K562 (cell line): ENCODE data around the gene TAF8. TPM values are rescaled to one million over a fixed set of nuclear protein-coding genes. Genes with fewer than 3 reads are reported as not detected.

ENCODE experiments used
- HNRNPH1 ChIP-seq: fragments of 200-400 bp; formaldehyde crosslinking; optimal IDR thresholded peaks from 2 replicates; pipeline ENCODE3; 2017; ENCODE audit warnings: low read depth, mild to moderate bottlenecking, low read length, moderate library complexity
- LEF1 ChIP-seq: fragments of 450-650 bp; IDR thresholded peaks from 2 replicates; pipeline ENCODE4 v1.6.1; 2016; ENCODE audit warnings: mild to moderate bottlenecking
- MED1 ChIP-seq: sonication (generic); formaldehyde crosslinking; IDR thresholded peaks from 2 replicates; pipeline ENCODE4 v1.8.1; 2023; ENCODE audit warnings: missing genetic modification reagents, borderline replicate concordance
- NR4A1 ChIP-seq, 2 experiments: fragments of 250-450 bp in 1 of 2; fragments of 450-650 bp in 1 of 2; sonication (Bioruptor Pico) in 1 of 2; IDR thresholded peaks; 2 replicates each; pipeline versions ENCODE4 v1.4.0 to v1.6.1; 2016 to 2020; ENCODE audit warnings: mild to moderate bottlenecking in 2 of 2, missing compliant biosample characterization in 1 of 2, missing genetic modification characterization in 1 of 2, moderate library complexity in 1 of 2
- PHF8 ChIP-seq: fragments of 200-600 bp; sonication (generic); IDR thresholded peaks from 2 replicates; pipeline ENCODE4 v1.6.1; 2012; ENCODE audit warnings: mixed run types, mild to moderate bottlenecking, inconsistent platforms, low read length, moderate library complexity, borderline replicate concordance
- POLR2AphosphoS5 ChIP-seq: IDR thresholded peaks from 2 replicates; pipeline ENCODE4 v1.6.1; 2011; ENCODE audit warnings: mild to moderate bottlenecking, low read depth, low read length, moderate library complexity; ENCODE audit not compliant: control insufficient read depth, insufficient read depth
- SMAD1 ChIP-seq: fragments of 150-350 bp; IDR thresholded peaks from 2 replicates; pipeline ENCODE4 v1.6.1; 2014; ENCODE audit warnings: low read length, low read depth; ENCODE audit not compliant: partially characterized antibody
- XRCC3 ChIP-seq: fragments of 450-650 bp; IDR thresholded peaks from 2 replicates; pipeline ENCODE4 v1.6.1; 2017; ENCODE audit warnings: mild to moderate bottlenecking, moderate library complexity
- ZKSCAN1 ChIP-seq: fragments of 150-350 bp; IDR thresholded peaks from 2 replicates; pipeline ENCODE4 v1.6.1; 2016; ENCODE audit warnings: low read depth, low read length
- ZNF134 ChIP-seq: fragments of 250-450 bp; sonication (Bioruptor Pico); conservative IDR thresholded peaks from 2 replicates; pipeline ENCODE4 v1.4.0; 2020
- ZNF384 ChIP-seq: IDR thresholded peaks from 2 replicates; pipeline ENCODE4 v1.6.1; 2012; ENCODE audit warnings: low read depth, low read length, improper control_type of control experiment
- polyA plus RNA-seq, 8 experiments: library from polyadenylated mRNA; depleted of rRNA in 4 of 8; stranded (reverse) in 5 of 8; unstranded in 3 of 8; fragments of >200 nt; fragmentation: Nextera tagmentation in 2 of 8; fragmentation: Illumina TruSeq in 1 of 8; extraction: Ambion mirVana in 2 of 8; extraction: Trizol in 1 of 8; gene quantifications; 2 replicates each; pipeline versions ENCODE4 v1.2.1 to v1.2.3, GENCODE V29; 2011 to 2014; ENCODE audit warnings: inconsistent platforms in 1 of 8, missing spikeins in 1 of 8
- total RNA-seq, 7 experiments: library from RNA; depleted of rRNA in 6 of 7; stranded (reverse); fragments of >200 nt in 6 of 7; fragmentation: Illumina TruSeq in 2 of 7; extraction: Trizol in 2 of 7; gene quantifications; 2 replicates each; pipeline versions ENCODE4 v1.2.1 to v1.2.3, GENCODE V29; 2011 to 2021; ENCODE audit warnings: low replicate concordance in 1 of 7
- TF ChIP-seq, protein P1 (sequence below), 2 experiments: fragments of 250-450 bp in 1 of 2; fragments of 450-650 bp in 1 of 2; sonication (Bioruptor Pico) in 1 of 2; IDR thresholded peaks; 2 replicates each; pipeline versions ENCODE4 v1.6.1 to v1.8.0; 2016 to 2021; ENCODE audit warnings: mild to moderate bottlenecking in 2 of 2, moderate library complexity in 2 of 2, missing compliant biosample characterization in 1 of 2, missing genetic modification characterization in 1 of 2
- TF ChIP-seq, protein P2 (sequence below): sonication (generic); formaldehyde crosslinking; IDR thresholded peaks from 2 replicates; pipeline ENCODE4 v1.4.0; 2020; ENCODE audit warnings: mild to moderate bottlenecking, missing genetic modification reagents
- TF ChIP-seq, protein P3 (sequence below): fragments of 250-450 bp; sonication (Bioruptor Pico); IDR thresholded peaks from 2 replicates; pipeline ENCODE4 v1.8.0; 2021; ENCODE audit warnings: mild to moderate bottlenecking, moderate library complexity
- TF ChIP-seq, protein P4 (sequence below), 2 experiments: fragments of 150-350 bp in 1 of 2; IDR thresholded peaks; 2 replicates each; pipeline ENCODE4 v1.6.1; 2012 to 2016; ENCODE audit warnings: low read depth in 2 of 2, low read length in 2 of 2, mild to moderate bottlenecking in 1 of 2, moderate library complexity in 1 of 2
- TF ChIP-seq, protein P5 (sequence below): fragments of 250-450 bp; sonication (Bioruptor Pico); IDR thresholded peaks from 2 replicates; pipeline ENCODE4 v1.8.0; 2022; ENCODE audit warnings: moderate library complexity, mild to moderate bottlenecking, inconsistent platforms
- TF ChIP-seq, protein P6 (sequence below): fragments of 250-450 bp; sonication (Bioruptor Pico); IDR thresholded peaks from 2 replicates; pipeline ENCODE4 v1.9.0; 2021; ENCODE audit warnings: mild to moderate bottlenecking, inconsistent platforms

TAF8 gene
- total and polyA plus RNA-seq, 9 of the 15 experiments (the other 6 are each of a cell fraction or from before 2014, with no cell fraction given): 29.4 to 84.0 (median 52.6) TPM

DNA sequence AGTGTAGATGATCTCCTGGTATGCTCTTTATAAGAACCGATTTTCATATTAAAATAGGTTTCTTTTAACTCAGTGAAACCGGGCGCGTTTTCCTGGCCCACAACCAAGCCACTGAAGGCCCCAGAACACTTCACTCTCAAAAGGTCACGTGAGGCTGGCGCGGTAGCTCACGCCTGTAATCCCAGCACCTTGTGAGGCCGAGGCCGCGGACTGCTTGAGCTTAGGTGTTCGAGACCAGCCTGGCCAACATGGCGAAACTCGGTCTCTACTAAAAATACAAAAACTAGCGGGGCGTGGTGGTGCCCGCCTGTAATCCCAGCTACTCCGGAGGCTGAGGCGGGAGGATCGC lies 402 bp upstream of the TAF8 start (continued):
- TF ChIP-seq NR4A1 (CRISPR knock-in tag; IDR thresholded peaks at IDR 0.05) (no peak), NR4A1 (tag; IDR thresholded peaks at IDR 0.05) (no peak), POLR2AphosphoS5 (no peak), SMAD1 (no peak), XRCC3 (no peak), LEF1 (no peak), ZKSCAN1 (0 out of 2 replicates have a peak, but pooled peaks have one; percentile 3), HNRNPH1 (no peak), ZNF134 (CRISPR knock-in tag) (0 out of 2 replicates have a peak, but pooled peaks have one; percentile 35), MED1 (CRISPR knock-in tag) (no peak), PHF8 (no peak), ZNF384 (no peak)
- TF ChIP-seq, protein P1, sequence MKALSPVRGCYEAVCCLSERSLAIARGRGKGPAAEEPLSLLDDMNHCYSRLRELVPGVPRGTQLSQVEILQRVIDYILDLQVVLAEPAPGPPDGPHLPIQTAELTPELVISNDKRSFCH (CRISPR knock-in tag; IDR thresholded peaks at IDR 0.05): no peak
- TF ChIP-seq, protein P1 (tag; IDR thresholded peaks at IDR 0.05): 0 out of 2 replicates have a peak, but pooled peaks have one; percentile 58
- TF ChIP-seq, protein P2, sequence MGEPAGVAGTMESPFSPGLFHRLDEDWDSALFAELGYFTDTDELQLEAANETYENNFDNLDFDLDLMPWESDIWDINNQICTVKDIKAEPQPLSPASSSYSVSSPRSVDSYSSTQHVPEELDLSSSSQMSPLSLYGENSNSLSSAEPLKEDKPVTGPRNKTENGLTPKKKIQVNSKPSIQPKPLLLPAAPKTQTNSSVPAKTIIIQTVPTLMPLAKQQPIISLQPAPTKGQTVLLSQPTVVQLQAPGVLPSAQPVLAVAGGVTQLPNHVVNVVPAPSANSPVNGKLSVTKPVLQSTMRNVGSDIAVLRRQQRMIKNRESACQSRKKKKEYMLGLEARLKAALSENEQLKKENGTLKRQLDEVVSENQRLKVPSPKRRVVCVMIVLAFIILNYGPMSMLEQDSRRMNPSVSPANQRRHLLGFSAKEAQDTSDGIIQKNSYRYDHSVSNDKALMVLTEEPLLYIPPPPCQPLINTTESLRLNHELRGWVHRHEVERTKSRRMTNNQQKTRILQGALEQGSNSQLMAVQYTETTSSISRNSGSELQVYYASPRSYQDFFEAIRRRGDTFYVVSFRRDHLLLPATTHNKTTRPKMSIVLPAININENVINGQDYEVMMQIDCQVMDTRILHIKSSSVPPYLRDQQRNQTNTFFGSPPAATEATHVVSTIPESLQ: no peak
- TF ChIP-seq, protein P3, sequence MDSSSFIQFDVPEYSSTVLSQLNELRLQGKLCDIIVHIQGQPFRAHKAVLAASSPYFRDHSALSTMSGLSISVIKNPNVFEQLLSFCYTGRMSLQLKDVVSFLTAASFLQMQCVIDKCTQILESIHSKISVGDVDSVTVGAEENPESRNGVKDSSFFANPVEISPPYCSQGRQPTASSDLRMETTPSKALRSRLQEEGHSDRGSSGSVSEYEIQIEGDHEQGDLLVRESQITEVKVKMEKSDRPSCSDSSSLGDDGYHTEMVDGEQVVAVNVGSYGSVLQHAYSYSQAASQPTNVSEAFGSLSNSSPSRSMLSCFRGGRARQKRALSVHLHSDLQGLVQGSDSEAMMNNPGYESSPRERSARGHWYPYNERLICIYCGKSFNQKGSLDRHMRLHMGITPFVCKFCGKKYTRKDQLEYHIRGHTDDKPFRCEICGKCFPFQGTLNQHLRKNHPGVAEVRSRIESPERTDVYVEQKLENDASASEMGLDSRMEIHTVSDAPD (CRISPR knock-in tag): no peak
- TF ChIP-seq, protein P4, sequence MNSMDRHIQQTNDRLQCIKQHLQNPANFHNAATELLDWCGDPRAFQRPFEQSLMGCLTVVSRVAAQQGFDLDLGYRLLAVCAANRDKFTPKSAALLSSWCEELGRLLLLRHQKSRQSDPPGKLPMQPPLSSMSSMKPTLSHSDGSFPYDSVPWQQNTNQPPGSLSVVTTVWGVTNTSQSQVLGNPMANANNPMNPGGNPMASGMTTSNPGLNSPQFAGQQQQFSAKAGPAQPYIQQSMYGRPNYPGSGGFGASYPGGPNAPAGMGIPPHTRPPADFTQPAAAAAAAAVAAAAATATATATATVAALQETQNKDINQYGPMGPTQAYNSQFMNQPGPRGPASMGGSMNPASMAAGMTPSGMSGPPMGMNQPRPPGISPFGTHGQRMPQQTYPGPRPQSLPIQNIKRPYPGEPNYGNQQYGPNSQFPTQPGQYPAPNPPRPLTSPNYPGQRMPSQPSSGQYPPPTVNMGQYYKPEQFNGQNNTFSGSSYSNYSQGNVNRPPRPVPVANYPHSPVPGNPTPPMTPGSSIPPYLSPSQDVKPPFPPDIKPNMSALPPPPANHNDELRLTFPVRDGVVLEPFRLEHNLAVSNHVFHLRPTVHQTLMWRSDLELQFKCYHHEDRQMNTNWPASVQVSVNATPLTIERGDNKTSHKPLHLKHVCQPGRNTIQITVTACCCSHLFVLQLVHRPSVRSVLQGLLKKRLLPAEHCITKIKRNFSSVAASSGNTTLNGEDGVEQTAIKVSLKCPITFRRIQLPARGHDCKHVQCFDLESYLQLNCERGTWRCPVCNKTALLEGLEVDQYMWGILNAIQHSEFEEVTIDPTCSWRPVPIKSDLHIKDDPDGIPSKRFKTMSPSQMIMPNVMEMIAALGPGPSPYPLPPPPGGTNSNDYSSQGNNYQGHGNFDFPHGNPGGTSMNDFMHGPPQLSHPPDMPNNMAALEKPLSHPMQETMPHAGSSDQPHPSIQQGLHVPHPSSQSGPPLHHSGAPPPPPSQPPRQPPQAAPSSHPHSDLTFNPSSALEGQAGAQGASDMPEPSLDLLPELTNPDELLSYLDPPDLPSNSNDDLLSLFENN (IDR thresholded peaks at IDR 0.05; ENCODE audit: low read depth in 2 of 2, low read length in 2 of 2): no peak
- TF ChIP-seq, protein P5, sequence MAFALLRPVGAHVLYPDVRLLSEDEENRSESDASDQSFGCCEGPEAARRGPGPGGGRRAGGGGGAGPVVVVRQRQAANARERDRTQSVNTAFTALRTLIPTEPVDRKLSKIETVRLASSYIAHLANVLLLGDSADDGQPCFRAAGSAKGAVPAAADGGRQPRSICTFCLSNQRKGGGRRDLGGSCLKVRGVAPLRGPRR (CRISPR knock-in tag): no peak
- TF ChIP-seq, protein P6, sequence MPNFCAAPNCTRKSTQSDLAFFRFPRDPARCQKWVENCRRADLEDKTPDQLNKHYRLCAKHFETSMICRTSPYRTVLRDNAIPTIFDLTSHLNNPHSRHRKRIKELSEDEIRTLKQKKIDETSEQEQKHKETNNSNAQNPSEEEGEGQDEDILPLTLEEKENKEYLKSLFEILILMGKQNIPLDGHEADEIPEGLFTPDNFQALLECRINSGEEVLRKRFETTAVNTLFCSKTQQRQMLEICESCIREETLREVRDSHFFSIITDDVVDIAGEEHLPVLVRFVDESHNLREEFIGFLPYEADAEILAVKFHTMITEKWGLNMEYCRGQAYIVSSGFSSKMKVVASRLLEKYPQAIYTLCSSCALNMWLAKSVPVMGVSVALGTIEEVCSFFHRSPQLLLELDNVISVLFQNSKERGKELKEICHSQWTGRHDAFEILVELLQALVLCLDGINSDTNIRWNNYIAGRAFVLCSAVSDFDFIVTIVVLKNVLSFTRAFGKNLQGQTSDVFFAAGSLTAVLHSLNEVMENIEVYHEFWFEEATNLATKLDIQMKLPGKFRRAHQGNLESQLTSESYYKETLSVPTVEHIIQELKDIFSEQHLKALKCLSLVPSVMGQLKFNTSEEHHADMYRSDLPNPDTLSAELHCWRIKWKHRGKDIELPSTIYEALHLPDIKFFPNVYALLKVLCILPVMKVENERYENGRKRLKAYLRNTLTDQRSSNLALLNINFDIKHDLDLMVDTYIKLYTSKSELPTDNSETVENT (CRISPR knock-in tag): no peak
